Retina (tissue), 1 donor: Measurements from ENCODE around the gene ADD2.
"Not testable (repeated sequence)": the region's sequence is repeated elsewhere in the genome, so short reads cannot be mapped to it uniquely, and the experiment has no call there.

Source experiments
- DNase-seq: peaks from one replicate; pipeline ENCODE4 v3.0.0-alpha.2; 2016

The ADD2 gene

DNA sequence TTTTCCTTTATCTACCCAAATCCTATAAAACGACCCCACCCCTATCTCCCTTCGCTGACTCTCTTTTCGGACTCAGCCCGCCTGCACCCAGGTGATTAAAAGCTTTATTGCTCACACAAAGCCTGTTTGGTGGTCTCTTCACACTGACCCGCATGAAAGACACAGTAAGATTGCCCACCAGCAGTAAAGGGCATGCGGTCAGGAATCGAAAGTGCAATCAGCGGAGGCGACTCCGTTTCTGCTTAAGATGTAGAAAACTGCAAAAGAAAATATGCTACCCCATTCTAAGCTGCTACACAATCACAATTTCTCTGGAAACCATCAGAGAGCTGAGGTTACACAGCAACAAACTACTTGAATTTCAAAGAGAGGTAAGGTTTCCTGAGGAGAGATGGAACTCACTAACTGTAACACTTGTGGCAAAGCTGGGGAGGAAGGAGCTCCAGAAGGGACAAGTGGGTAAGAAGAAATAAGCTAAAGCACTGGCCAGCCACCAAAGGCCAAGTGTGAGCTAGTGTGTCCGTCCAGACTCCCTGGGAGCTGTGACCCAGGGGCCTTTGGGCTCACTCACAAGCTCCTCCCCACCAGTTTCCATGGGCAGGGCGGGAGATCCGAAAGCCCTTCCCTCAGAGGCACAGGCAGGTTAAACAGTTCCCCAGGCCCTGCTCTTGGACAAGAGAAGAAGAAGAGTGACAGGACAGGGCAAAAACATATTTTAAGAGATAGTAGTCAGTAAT is 141.6 kb downstream of the ADD2 start:
- peak; percentile 34 for DNase-seq

- not testable (repeated sequence) for DNase-seq
These were observed 146.5 kb downstream of the ADD2 start for GRCh38 chr2:70621536-70621935.

GRCh38 chr2:70620020-70620419 is 148.0 kb downstream of the ADD2 start:
- no peak for DNase-seq

- DNase-seq = no peak
These were observed 148.8 kb downstream of the ADD2 start for GRCh38 chr2:70619167-70619566.

GRCh38 chr2:70616168-70616694 is 151.8 kb downstream of the ADD2 start:
- no peak for DNase-seq

- no peak for DNase-seq
These were observed 152.8 kb downstream of the ADD2 start for GRCh38 chr2:70615222-70615621.

DNA sequence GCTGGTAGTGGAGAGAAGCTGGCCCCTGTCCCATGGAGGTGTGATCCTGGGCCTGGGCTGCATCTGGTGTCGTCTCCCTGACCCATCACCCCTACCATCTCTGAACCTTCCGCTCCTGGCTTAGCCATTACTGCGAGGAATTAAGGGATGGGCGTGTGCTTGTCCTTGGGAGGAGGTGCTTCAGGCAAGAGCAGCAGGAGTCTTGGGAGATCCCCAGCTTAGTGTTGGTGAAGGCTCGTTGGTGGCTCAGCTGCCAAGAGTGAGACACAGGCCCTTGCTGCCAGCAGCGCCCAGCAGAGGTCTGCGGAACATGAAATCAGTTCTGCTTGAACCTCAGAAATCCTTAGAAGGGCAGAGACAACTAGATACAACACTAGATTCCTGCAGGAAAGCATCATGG is 154.5 kb downstream of the ADD2 start:
- DNase-seq = no peak

GRCh38 chr2:70612574-70612973 is 155.4 kb downstream of the ADD2 start:
- DNase-seq = no peak

DNA sequence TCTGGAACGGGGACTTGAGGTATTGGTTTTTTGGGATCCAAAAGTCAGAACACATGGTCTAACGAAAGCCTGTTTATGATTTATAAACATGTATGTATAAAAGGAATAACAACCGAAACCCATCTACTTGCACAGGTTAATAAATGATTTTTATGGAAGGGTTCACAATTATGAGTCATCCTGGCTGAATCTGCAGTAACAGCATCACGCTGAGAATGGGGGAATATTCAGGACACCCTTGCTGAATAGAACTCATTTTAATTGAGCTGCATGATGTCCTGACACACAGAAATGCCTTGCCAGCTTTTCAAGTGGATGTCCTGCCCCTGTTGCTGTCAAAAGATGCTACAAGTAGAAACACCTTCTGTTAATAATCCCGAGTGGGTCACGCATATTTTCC is 159.6 kb downstream of the ADD2 start:
- no peak for DNase-seq

DNA sequence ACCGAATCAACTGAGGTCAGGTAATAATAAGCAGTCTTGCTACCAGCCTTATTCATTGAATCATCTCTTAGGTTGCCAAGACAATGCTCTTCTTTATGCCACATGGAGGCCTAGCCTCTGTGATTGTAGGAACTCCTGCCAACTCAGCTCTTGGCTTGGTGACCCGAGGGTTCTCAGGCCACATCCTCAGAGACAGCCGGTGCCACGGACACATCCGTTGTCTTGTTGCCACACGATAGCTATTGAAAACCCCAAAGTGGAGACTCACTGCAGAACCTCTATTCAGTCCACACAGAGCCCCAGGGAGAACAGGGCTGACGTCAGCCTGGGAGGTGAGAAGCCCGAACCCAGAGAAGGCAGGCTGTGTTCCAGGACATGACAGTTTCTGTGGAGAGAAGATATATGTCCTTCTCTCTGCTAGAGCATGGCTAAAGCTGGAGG is 160.9 kb downstream of the ADD2 start:
- DNase-seq = peak; percentile 16
